Measurements from ENCODE around the gene KHNYN.
"Not testable (repeated sequence)": the region's sequence is repeated elsewhere in the genome, so short reads cannot be mapped to it uniquely, and the experiment has no call there.

Gene KHNYN

GRCh38 chr14:24475261-24475660 is 45.5 kb downstream of the KHNYN start:
- Histone ChIP-seq H3K36me3 (ENCODE audit: insufficient read depth, low read length) (no peaks in the 10 kb centered on the region; the same call in 1 of the 2 replicates), H3K27ac (ENCODE audit: low read depth, low read length, poor library complexity, severe bottlenecking) (no peak overlapping the region), H3F3A (ENCODE audit: insufficient read depth, low read length) (no peaks in the 10 kb centered on the region), H3K4me2 (ENCODE audit: low read length) (no peak overlapping the region), H3K27me3 (ENCODE audit: insufficient read depth, low read length) (no peaks in the 10 kb centered on the region), H3K4me3 (ENCODE audit: low read depth, low read length, poor library complexity, severe bottlenecking) (no peak overlapping the region), H3K9me3 (ENCODE audit: low read length) (no peaks in the 10 kb centered on the region), H2AFZ (ENCODE audit: low read length) (no peak overlapping the region), H3K79me2 (ENCODE audit: insufficient read depth, low read length) (no peaks in the 10 kb centered on the region), H3K4me1 (ENCODE audit: insufficient read depth, low read length, severe bottlenecking) (no peaks in the 10 kb centered on the region), H3K9me2 (ENCODE audit: low read depth, low read length) (no peaks in the 10 kb centered on the region), H4K20me1 (ENCODE audit: insufficient read depth, low read length) (no peaks in the 10 kb centered on the region), H3K9ac (ENCODE audit: low read length) (no peak overlapping the region)
- no peak for TF ChIP-seq CTCF (IDR thresholded peaks at IDR 0.05; ENCODE audit: low read length)
- TF ChIP-seq EZH2 (IDR thresholded peaks at IDR 0.05; ENCODE audit: borderline replicate concordance, low read length), result no peak

- H3K4me3 ChIP-seq (ENCODE audit: low read depth, low read length, poor library complexity, severe bottlenecking); H3K79me2 ChIP-seq (ENCODE audit: insufficient read depth, low read length); H3K4me2 ChIP-seq (ENCODE audit: low read length); H3K36me3 ChIP-seq (ENCODE audit: insufficient read depth, low read length); H3K27ac ChIP-seq (ENCODE audit: low read depth, low read length, poor library complexity, severe bottlenecking); H2AFZ ChIP-seq (ENCODE audit: low read length); H3K27me3 ChIP-seq (ENCODE audit: insufficient read depth, low read length); H4K20me1 ChIP-seq (ENCODE audit: insufficient read depth, low read length); H3K9me3 ChIP-seq (ENCODE audit: low read length); H3K9me2 ChIP-seq (ENCODE audit: low read depth, low read length); H3F3A ChIP-seq (ENCODE audit: insufficient read depth, low read length); H3K9ac ChIP-seq (ENCODE audit: low read length): not testable (repeated sequence)
- peaks cover 16% of the 10 kb centered on the region for H3K4me1 ChIP-seq (ENCODE audit: insufficient read depth, low read length, severe bottlenecking)
Measured at GRCh38 chr14:24479999-24480398, 50.2 kb downstream of the KHNYN start.

GRCh38 chr14:24481622-24482324 is 52.0 kb downstream of the KHNYN start:
- TF ChIP-seq EZH2 (IDR thresholded peaks at IDR 0.05; ENCODE audit: borderline replicate concordance, low read length), result no peak
- peak; percentile 82 for TF ChIP-seq CTCF (IDR thresholded peaks at IDR 0.05; ENCODE audit: low read length)
- Histone ChIP-seq H3K4me2 (ENCODE audit: low read length) (peak overlapping the region; percentile 48), H3K27me3 (ENCODE audit: insufficient read depth, low read length) (no peaks in the 10 kb centered on the region), H3K27ac (ENCODE audit: low read depth, low read length, poor library complexity, severe bottlenecking) (no peak overlapping the region), H3K36me3 (ENCODE audit: insufficient read depth, low read length) (no peaks in the 10 kb centered on the region), H3F3A (ENCODE audit: insufficient read depth, low read length) (no peaks in the 10 kb centered on the region), H3K79me2 (ENCODE audit: insufficient read depth, low read length) (no peaks in the 10 kb centered on the region), H3K4me1 (ENCODE audit: insufficient read depth, low read length, severe bottlenecking) (peaks cover 16% of the 10 kb centered on the region), H3K9me3 (ENCODE audit: low read length) (no peaks in the 10 kb centered on the region), H4K20me1 (ENCODE audit: insufficient read depth, low read length) (no peaks in the 10 kb centered on the region), H3K9ac (ENCODE audit: low read length) (no peak overlapping the region; the same call in 1 of the 2 replicates), H2AFZ (ENCODE audit: low read length) (no peak overlapping the region), H3K9me2 (ENCODE audit: low read depth, low read length) (no peaks in the 10 kb centered on the region), H3K4me3 (ENCODE audit: low read depth, low read length, poor library complexity, severe bottlenecking) (peak overlapping the region; percentile 36)

GRCh38 chr14:24482699-24483303 is 53.0 kb downstream of the KHNYN start:
- H3K4me1 ChIP-seq (ENCODE audit: insufficient read depth, low read length, severe bottlenecking), result peaks cover 16% of the 10 kb centered on the region
- H3K27ac ChIP-seq (ENCODE audit: low read depth, low read length, poor library complexity, severe bottlenecking); H3F3A ChIP-seq (ENCODE audit: insufficient read depth, low read length); H3K9ac ChIP-seq (ENCODE audit: low read length); H3K4me3 ChIP-seq (ENCODE audit: low read depth, low read length, poor library complexity, severe bottlenecking); H2AFZ ChIP-seq (ENCODE audit: low read length); H3K9me2 ChIP-seq (ENCODE audit: low read depth, low read length); H3K4me2 ChIP-seq (ENCODE audit: low read length); H3K9me3 ChIP-seq (ENCODE audit: low read length); H3K79me2 ChIP-seq (ENCODE audit: insufficient read depth, low read length); H4K20me1 ChIP-seq (ENCODE audit: insufficient read depth, low read length); H3K27me3 ChIP-seq (ENCODE audit: insufficient read depth, low read length); H3K36me3 ChIP-seq (ENCODE audit: insufficient read depth, low read length): not testable (repeated sequence)

All from OCI-LY1 (cell line).